Measurements from ENCODE around the gene KCTD5. TPM values are rescaled to one million over a fixed set of nuclear protein-coding genes. Genes with fewer than 3 reads are reported as not detected.
"Not testable (repeated sequence)": the region's sequence is repeated elsewhere in the genome, so short reads cannot be mapped to it uniquely, and the experiment has no call there.

The KCTD5 gene
- polyA plus RNA-seq, 10 donors: 18.5 to 22.9 (median 20.6) TPM

- DNase-seq: peak in 2 of 3 donors; percentile 32 to 61
Measured at GRCh38 chr16:2670017-2670416, 12.3 kb upstream of the KCTD5 start.

GRCh38 chr16:2671193-2671592, 11.1 kb upstream of the KCTD5 start:
- DNase-seq: not testable (repeated sequence)

GRCh38 chr16:2671741-2672140, 10.6 kb upstream of the KCTD5 start:
- no peak for DNase-seq

GRCh38 chr16:2673066-2673999, 9.0 kb upstream of the KCTD5 start:
- DNase-seq: peak; percentile 94 to 97 (median 95)

GRCh38 chr16:2675021-2675420, 7.3 kb upstream of the KCTD5 start:
- DNase-seq: no peak

- DNase-seq: no peak
Measured at GRCh38 chr16:2675714-2676113, 6.6 kb upstream of the KCTD5 start.

GRCh38 chr16:2676937-2677336, 5.4 kb upstream of the KCTD5 start:
- DNase-seq: not testable (repeated sequence)

GRCh38 chr16:2678206-2678965, 3.9 kb upstream of the KCTD5 start:
- DNase-seq: not testable (repeated sequence)

- DNase-seq: not testable (repeated sequence)
Measured at GRCh38 chr16:2679902-2680301, 2.4 kb upstream of the KCTD5 start.

- not testable (repeated sequence) for DNase-seq
Measured at GRCh38 chr16:2680360-2680759, 2.0 kb upstream of the KCTD5 start.

- DNase-seq: not testable (repeated sequence)
Measured at GRCh38 chr16:2683041-2683440, 718 bp downstream of the KCTD5 start.

- DNase-seq: not testable (repeated sequence)
Measured at GRCh38 chr16:2686075-2686474, 3.8 kb downstream of the KCTD5 start.

- peak in 2 of 3 donors; percentile 25 to 31 for DNase-seq
Measured at GRCh38 chr16:2686912-2687507, 4.7 kb downstream of the KCTD5 start.

- no peak for DNase-seq
Measured at GRCh38 chr16:2687531-2688308, 5.4 kb downstream of the KCTD5 start.

- DNase-seq: not testable (repeated sequence)
Measured at GRCh38 chr16:2689422-2689821, 7.1 kb downstream of the KCTD5 start.

GRCh38 chr16:2689968-2690801, 7.9 kb downstream of the KCTD5 start:
- no peak for DNase-seq

- no peak for DNase-seq
Measured at GRCh38 chr16:2690852-2691251, 8.5 kb downstream of the KCTD5 start.

- peak in 2 of 3 donors; percentile 20 to 22 for DNase-seq
Measured at GRCh38 chr16:2691491-2692248, 9.3 kb downstream of the KCTD5 start.

- peak; percentile 40 to 63 (median 41) for DNase-seq
Measured at GRCh38 chr16:2692251-2692947, 10.1 kb downstream of the KCTD5 start.
